Measurements from ENCODE around the gene FBXO28.
"Not testable (repeated sequence)": the region's sequence is repeated elsewhere in the genome, so short reads cannot be mapped to it uniquely, and the experiment has no call there.

Gene FBXO28

DNA sequence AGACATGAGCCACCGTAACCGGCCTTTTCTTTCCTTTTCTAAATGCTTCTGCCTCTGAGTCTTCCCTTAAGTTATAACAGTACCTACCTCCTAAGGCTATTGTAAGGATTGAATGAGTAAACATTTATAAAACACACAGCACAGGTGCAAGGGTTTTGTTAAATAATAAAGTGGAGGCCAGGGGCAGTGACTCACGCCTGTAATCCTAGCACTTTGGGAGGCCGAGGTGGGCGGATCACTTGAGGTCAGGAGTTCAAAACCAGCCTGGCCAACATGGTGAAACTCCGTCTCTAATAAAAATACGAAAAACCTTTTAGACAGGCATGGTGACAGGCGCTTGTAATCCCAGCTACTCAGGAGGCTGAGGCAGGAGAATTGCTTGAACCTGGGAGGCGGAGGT, 34.3 kb upstream of the FBXO28 start:
- H3K27me3 ChIP-seq (ENCODE audit: control insufficient read depth in 5 of 5, insufficient read depth in 4 of 5, low read length in 5 of 5); H3K9me3 ChIP-seq (ENCODE audit: control insufficient read depth in 5 of 5, low read length in 5 of 5); H3K4me1 ChIP-seq (ENCODE audit: control insufficient read depth in 5 of 5, insufficient read depth in 5 of 5, low read length in 5 of 5); H3K36me3 ChIP-seq (ENCODE audit: control insufficient read depth in 5 of 5, insufficient read depth in 5 of 5, low read length in 5 of 5); H3K9ac ChIP-seq (ENCODE audit: low read length in 5 of 5); H3K4me3 ChIP-seq (ENCODE audit: low read depth in 1 of 5, low read length in 5 of 5); H3K27ac ChIP-seq (ENCODE audit: low read depth, low read length): not testable (repeated sequence)

GRCh38 chr1:224080115-224080774, 33.7 kb upstream of the FBXO28 start:
- Histone ChIP-seq H3K4me3 (ENCODE audit: low read depth in 1 of 5, low read length in 5 of 5) (no peak overlapping the region), H3K27me3 (ENCODE audit: control insufficient read depth in 5 of 5, insufficient read depth in 4 of 5, low read length in 5 of 5) (no peaks in the 10 kb centered on the region), H3K9me3 (ENCODE audit: control insufficient read depth in 5 of 5, low read length in 5 of 5) (no peaks in the 10 kb centered on the region), H3K36me3 (ENCODE audit: control insufficient read depth in 5 of 5, insufficient read depth in 5 of 5, low read length in 5 of 5) (no peaks in the 10 kb centered on the region), H3K4me1 (ENCODE audit: control insufficient read depth in 5 of 5, insufficient read depth in 5 of 5, low read length in 5 of 5) (peaks cover 0 to 3% (median 0%) of the 10 kb centered on the region in 5 donors), H3K9ac (ENCODE audit: low read length in 5 of 5) (no peak overlapping the region), H3K27ac (ENCODE audit: low read depth, low read length) (no peak overlapping the region)

DNA sequence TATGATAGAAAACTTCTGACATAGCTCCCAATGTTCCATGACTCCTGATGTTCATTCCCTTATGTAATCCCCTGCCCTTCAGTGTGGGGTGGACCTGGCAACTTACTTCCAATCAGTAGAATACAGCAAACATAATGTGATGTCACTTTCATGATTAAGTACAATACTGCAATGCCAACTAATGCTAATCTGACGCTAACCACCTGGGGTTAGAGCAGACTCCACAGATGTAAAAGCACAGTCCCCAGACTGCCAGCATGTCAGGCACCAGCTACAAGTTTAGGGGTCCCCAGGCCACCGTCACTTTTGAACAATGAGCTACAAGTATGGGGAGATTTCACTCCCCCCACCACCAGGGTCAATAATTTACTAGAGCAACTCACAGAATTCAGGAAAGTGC, 32.3 kb upstream of the FBXO28 start:
- Histone ChIP-seq H3K27ac (ENCODE audit: low read depth, low read length) (no peak overlapping the region), H3K36me3 (ENCODE audit: control insufficient read depth in 5 of 5, insufficient read depth in 5 of 5, low read length in 5 of 5) (no peaks in the 10 kb centered on the region), H3K9me3 (ENCODE audit: control insufficient read depth in 5 of 5, low read length in 5 of 5) (no peaks in the 10 kb centered on the region), H3K4me1 (ENCODE audit: control insufficient read depth in 5 of 5, insufficient read depth in 5 of 5, low read length in 5 of 5) (peaks cover 0 to 3% (median 0%) of the 10 kb centered on the region in 5 donors), H3K9ac (ENCODE audit: low read length in 5 of 5) (no peak overlapping the region), H3K4me3 (ENCODE audit: low read depth in 1 of 5, low read length in 5 of 5) (no peak overlapping the region), H3K27me3 (ENCODE audit: control insufficient read depth in 5 of 5, insufficient read depth in 4 of 5, low read length in 5 of 5) (no peaks in the 10 kb centered on the region)

DNA sequence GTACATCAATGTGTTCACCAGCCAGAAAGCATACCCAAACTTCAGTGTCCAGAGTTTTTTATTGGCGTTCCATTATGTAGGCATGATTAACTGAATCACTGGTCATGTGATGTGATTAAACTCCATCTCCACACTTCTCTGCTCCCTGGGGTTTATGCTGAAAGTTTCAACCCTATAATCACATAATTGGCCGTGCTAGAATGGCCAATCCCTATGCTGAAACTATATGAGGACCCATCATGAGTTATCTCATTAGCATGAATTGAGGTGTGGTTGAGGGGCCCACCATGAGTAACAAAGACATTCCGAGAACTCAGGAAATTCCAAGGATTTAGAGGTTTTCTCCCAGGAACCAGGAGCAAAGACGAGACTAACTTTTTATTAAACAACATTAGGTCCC, 31.8 kb upstream of the FBXO28 start:
- H3K9ac ChIP-seq (ENCODE audit: low read length in 5 of 5), result no peak overlapping the region
- H3K4me3 ChIP-seq (ENCODE audit: low read depth in 1 of 5, low read length in 5 of 5), result no peak overlapping the region
- H3K27ac ChIP-seq (ENCODE audit: low read depth, low read length), result no peak overlapping the region
- peaks cover 0 to 3% (median 0%) of the 10 kb centered on the region in 5 donors for H3K4me1 ChIP-seq (ENCODE audit: control insufficient read depth in 5 of 5, insufficient read depth in 5 of 5, low read length in 5 of 5)
- no peaks in the 10 kb centered on the region for H3K27me3 ChIP-seq (ENCODE audit: control insufficient read depth in 5 of 5, insufficient read depth in 4 of 5, low read length in 5 of 5)
- no peaks in the 10 kb centered on the region for H3K9me3 ChIP-seq (ENCODE audit: control insufficient read depth in 5 of 5, low read length in 5 of 5)
- no peaks in the 10 kb centered on the region for H3K36me3 ChIP-seq (ENCODE audit: control insufficient read depth in 5 of 5, insufficient read depth in 5 of 5, low read length in 5 of 5)

DNA sequence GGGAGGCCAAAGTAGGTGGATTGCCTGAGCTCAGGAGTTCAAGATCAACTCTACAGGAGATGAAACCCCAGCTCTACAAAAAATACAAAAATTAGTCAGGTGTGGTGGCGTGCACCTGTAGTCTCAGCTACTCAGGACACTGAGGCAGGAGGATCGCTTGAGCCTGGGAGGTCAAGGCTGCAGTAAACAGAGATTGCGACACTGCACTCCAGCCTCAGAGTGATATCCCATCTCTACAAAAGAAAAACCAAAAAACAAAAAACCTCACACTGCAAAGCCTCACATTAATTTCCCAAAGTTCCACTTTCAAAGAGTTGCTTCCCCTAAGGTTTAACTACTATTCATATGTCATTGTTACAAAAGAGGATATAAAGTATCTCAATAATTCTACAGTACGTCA, 29.0 kb upstream of the FBXO28 start:
- H3K9ac ChIP-seq (ENCODE audit: low read length in 5 of 5), result no peak overlapping the region
- no peak overlapping the region for H3K4me3 ChIP-seq (ENCODE audit: low read depth in 1 of 5, low read length in 5 of 5)
- H3K36me3 ChIP-seq (ENCODE audit: control insufficient read depth in 5 of 5, insufficient read depth in 5 of 5, low read length in 5 of 5), result no peaks in the 10 kb centered on the region
- peaks cover 0 to 3% (median 0%) of the 10 kb centered on the region in 5 donors for H3K4me1 ChIP-seq (ENCODE audit: control insufficient read depth in 5 of 5, insufficient read depth in 5 of 5, low read length in 5 of 5)
- no peaks in the 10 kb centered on the region for H3K27me3 ChIP-seq (ENCODE audit: control insufficient read depth in 5 of 5, insufficient read depth in 4 of 5, low read length in 5 of 5)
- no peaks in the 10 kb centered on the region for H3K9me3 ChIP-seq (ENCODE audit: control insufficient read depth in 5 of 5, low read length in 5 of 5)
- H3K27ac ChIP-seq (ENCODE audit: low read depth, low read length), result no peak overlapping the region

GRCh38 chr1:224085421-224086108, 28.3 kb upstream of the FBXO28 start:
- H3K27ac ChIP-seq (ENCODE audit: low read depth, low read length), result no peak overlapping the region
- H3K9me3 ChIP-seq (ENCODE audit: control insufficient read depth in 5 of 5, low read length in 5 of 5), result no peaks in the 10 kb centered on the region
- H3K27me3 ChIP-seq (ENCODE audit: control insufficient read depth in 5 of 5, insufficient read depth in 4 of 5, low read length in 5 of 5), result no peaks in the 10 kb centered on the region
- H3K9ac ChIP-seq (ENCODE audit: low read length in 5 of 5), result no peak overlapping the region
- peaks cover 0 to 1% (median 0%) of the 10 kb centered on the region in 5 donors for H3K4me1 ChIP-seq (ENCODE audit: control insufficient read depth in 5 of 5, insufficient read depth in 5 of 5, low read length in 5 of 5)
- H3K4me3 ChIP-seq (ENCODE audit: low read depth in 1 of 5, low read length in 5 of 5), result no peak overlapping the region
- no peaks in the 10 kb centered on the region for H3K36me3 ChIP-seq (ENCODE audit: control insufficient read depth in 5 of 5, insufficient read depth in 5 of 5, low read length in 5 of 5)

- H3K4me1 ChIP-seq (ENCODE audit: control insufficient read depth in 5 of 5, insufficient read depth in 5 of 5, low read length in 5 of 5), result no peaks in the 10 kb centered on the region
- H3K4me3 ChIP-seq (ENCODE audit: low read depth in 1 of 5, low read length in 5 of 5), result no peak overlapping the region
- no peaks in the 10 kb centered on the region for H3K36me3 ChIP-seq (ENCODE audit: control insufficient read depth in 5 of 5, insufficient read depth in 5 of 5, low read length in 5 of 5)
- no peaks in the 10 kb centered on the region for H3K27me3 ChIP-seq (ENCODE audit: control insufficient read depth in 5 of 5, insufficient read depth in 4 of 5, low read length in 5 of 5)
- no peak overlapping the region for H3K27ac ChIP-seq (ENCODE audit: low read depth, low read length)
- H3K9ac ChIP-seq (ENCODE audit: low read length in 5 of 5), result no peak overlapping the region
- no peaks in the 10 kb centered on the region for H3K9me3 ChIP-seq (ENCODE audit: control insufficient read depth in 5 of 5, low read length in 5 of 5)
Measured at GRCh38 chr1:224087286-224087794, 26.6 kb upstream of the FBXO28 start.

DNA sequence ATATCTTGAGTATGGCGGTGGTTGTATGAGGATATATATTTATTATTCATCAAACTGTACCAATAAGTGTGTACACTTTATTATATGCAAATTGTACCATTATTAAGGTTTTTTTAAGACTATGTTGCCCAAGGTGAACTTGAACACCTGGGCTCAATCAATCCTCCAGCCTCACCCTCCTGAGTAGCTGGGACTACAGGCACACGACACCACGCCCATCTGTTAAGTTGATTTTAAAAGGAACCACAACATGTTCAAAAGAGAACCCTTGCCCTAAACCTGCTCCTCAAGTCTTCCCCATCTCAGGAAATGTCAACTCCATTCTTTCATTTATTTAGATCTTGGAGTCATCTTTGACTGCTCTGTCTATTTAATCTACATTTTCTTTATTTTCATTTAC, 24.3 kb upstream of the FBXO28 start:
- Histone ChIP-seq H3K27me3 (ENCODE audit: control insufficient read depth in 5 of 5, insufficient read depth in 4 of 5, low read length in 5 of 5) (no peaks in the 10 kb centered on the region), H3K27ac (ENCODE audit: low read depth, low read length) (no peak overlapping the region), H3K36me3 (ENCODE audit: control insufficient read depth in 5 of 5, insufficient read depth in 5 of 5, low read length in 5 of 5) (no peaks in the 10 kb centered on the region), H3K4me3 (ENCODE audit: low read depth in 1 of 5, low read length in 5 of 5) (no peak overlapping the region), H3K9ac (ENCODE audit: low read length in 5 of 5) (no peak overlapping the region), H3K4me1 (ENCODE audit: control insufficient read depth in 5 of 5, insufficient read depth in 5 of 5, low read length in 5 of 5) (no peaks in the 10 kb centered on the region), H3K9me3 (ENCODE audit: control insufficient read depth in 5 of 5, low read length in 5 of 5) (peaks cover 0 to 3% (median 0%) of the 10 kb centered on the region in 5 donors)

DNA sequence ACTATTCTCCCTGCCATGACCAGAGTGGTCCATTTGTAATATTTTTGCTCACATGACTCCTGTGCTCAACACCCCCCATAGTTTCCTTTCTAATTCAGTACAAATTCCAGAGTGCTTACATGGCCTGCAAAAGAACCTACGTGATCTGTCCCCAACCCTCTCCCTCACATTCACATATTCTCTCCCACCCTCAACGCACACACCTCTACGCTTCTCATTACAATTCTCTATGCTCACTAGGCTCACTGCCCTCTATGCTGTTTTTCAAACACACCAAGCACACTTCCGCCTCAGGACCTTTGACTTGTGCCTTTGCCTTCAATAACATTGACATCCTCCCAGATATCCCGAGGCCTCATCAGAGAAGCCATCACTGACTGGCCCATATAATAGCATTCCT, 23.8 kb upstream of the FBXO28 start:
- Histone ChIP-seq H3K4me3 (ENCODE audit: low read depth in 1 of 5, low read length in 5 of 5) (no peak overlapping the region), H3K36me3 (ENCODE audit: control insufficient read depth in 5 of 5, insufficient read depth in 5 of 5, low read length in 5 of 5) (no peaks in the 10 kb centered on the region), H3K9me3 (ENCODE audit: control insufficient read depth in 5 of 5, low read length in 5 of 5) (peaks cover 0 to 3% (median 0%) of the 10 kb centered on the region in 5 donors), H3K27ac (ENCODE audit: low read depth, low read length) (no peak overlapping the region), H3K27me3 (ENCODE audit: control insufficient read depth in 5 of 5, insufficient read depth in 4 of 5, low read length in 5 of 5) (no peaks in the 10 kb centered on the region), H3K9ac (ENCODE audit: low read length in 5 of 5) (no peak overlapping the region), H3K4me1 (ENCODE audit: control insufficient read depth in 5 of 5, insufficient read depth in 5 of 5, low read length in 5 of 5) (no peaks in the 10 kb centered on the region)

GRCh38 chr1:224092111-224092510, 21.8 kb upstream of the FBXO28 start:
- no peak overlapping the region for H3K9ac ChIP-seq (ENCODE audit: low read length in 5 of 5)
- H3K27ac ChIP-seq (ENCODE audit: low read depth, low read length), result no peak overlapping the region
- no peaks in the 10 kb centered on the region for H3K36me3 ChIP-seq (ENCODE audit: control insufficient read depth in 5 of 5, insufficient read depth in 5 of 5, low read length in 5 of 5)
- H3K4me3 ChIP-seq (ENCODE audit: low read depth in 1 of 5, low read length in 5 of 5), result no peak overlapping the region
- peaks cover 0 to 3% (median 0%) of the 10 kb centered on the region in 5 donors for H3K9me3 ChIP-seq (ENCODE audit: control insufficient read depth in 5 of 5, low read length in 5 of 5)
- peaks cover 0 to 5% (median 0%) of the 10 kb centered on the region in 5 donors for H3K27me3 ChIP-seq (ENCODE audit: control insufficient read depth in 5 of 5, insufficient read depth in 4 of 5, low read length in 5 of 5)
- no peaks in the 10 kb centered on the region for H3K4me1 ChIP-seq (ENCODE audit: control insufficient read depth in 5 of 5, insufficient read depth in 5 of 5, low read length in 5 of 5)
